HL-60 (cell line): ENCODE results near the gene PITPNM3.

ENCODE experiments used
- DNase-seq, 2 experiments: peaks; one replicate each; pipeline ENCODE4 v3.0.0-alpha.2; 2010 to 2020; ENCODE audit warnings: low read depth in 1 of 2, low spot score in 1 of 2
- H3K27ac ChIP-seq: fragments of 250-450 bp; sonication (Bioruptor Pico); replicated peaks from 2 replicates; pipeline ENCODE4 v1.5.1; 2020; ENCODE audit warnings: mild to moderate bottlenecking, moderate library complexity
- H3K27me3 ChIP-seq: fragments of 250-450 bp; sonication (Bioruptor Pico); 2 replicates; pipeline ENCODE4 v1.5.1; 2021; ENCODE audit warnings: mild to moderate bottlenecking, moderate library complexity; ENCODE audit not compliant: insufficient read depth, poor library complexity, severe bottlenecking
- H3K4me3 ChIP-seq: replicated peaks from 2 replicates; pipeline ENCODE4 v1.5.1; 2011; ENCODE audit warnings: mild to moderate bottlenecking, control low read depth, low read length; ENCODE audit not compliant: insufficient read depth
- CTCF ChIP-seq: IDR thresholded peaks from one replicate; pipeline ENCODE4 v1.5.1; 2011; ENCODE audit warnings: low read length, control low read depth, inconsistent platforms; ENCODE audit not compliant: insufficient read depth
- GABPA ChIP-seq: IDR thresholded peaks from 2 replicates; pipeline ENCODE4 v1.6.1; 2012; ENCODE audit warnings: low read depth
- POLR2AphosphoS5 ChIP-seq: IDR thresholded peaks from 2 replicates; pipeline ENCODE4 v1.6.1; 2012; ENCODE audit warnings: low read depth
- SPI1 ChIP-seq: IDR thresholded peaks from 2 replicates; pipeline ENCODE4 v1.6.1; 2012; ENCODE audit warnings: low read depth, mild to moderate bottlenecking, borderline replicate concordance
- TF ChIP-seq, protein P1 (sequence below): IDR thresholded peaks from 2 replicates; pipeline ENCODE4 v1.6.1; 2012; ENCODE audit warnings: low read depth; ENCODE audit not compliant: insufficient replicate concordance

PITPNM3 gene

DNA sequence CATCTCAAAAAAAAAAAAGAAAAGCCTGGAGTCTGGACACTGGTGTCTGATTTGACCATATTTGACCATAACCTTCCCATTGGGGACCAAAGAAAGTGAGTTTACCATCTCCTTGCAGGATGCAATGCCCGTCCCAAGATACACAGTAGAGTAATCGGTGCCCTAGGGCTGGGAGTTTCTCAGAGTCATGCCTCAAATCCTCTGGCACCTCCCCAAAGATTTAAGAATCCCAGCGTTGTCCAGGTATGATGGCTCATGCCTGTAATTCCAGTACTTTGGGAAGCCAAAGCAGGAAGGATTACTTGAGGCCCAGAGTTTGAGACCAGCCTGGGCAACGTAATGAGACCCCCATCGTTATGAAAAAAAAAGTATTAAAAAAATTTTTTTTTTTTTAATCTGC lies 5.0 kb downstream of the PITPNM3 start:
- no peak for DNase-seq
- TF ChIP-seq CTCF (no peak), GABPA (no peak), POLR2AphosphoS5 (no peak), SPI1 (no peak)
- TF ChIP-seq, protein P1, sequence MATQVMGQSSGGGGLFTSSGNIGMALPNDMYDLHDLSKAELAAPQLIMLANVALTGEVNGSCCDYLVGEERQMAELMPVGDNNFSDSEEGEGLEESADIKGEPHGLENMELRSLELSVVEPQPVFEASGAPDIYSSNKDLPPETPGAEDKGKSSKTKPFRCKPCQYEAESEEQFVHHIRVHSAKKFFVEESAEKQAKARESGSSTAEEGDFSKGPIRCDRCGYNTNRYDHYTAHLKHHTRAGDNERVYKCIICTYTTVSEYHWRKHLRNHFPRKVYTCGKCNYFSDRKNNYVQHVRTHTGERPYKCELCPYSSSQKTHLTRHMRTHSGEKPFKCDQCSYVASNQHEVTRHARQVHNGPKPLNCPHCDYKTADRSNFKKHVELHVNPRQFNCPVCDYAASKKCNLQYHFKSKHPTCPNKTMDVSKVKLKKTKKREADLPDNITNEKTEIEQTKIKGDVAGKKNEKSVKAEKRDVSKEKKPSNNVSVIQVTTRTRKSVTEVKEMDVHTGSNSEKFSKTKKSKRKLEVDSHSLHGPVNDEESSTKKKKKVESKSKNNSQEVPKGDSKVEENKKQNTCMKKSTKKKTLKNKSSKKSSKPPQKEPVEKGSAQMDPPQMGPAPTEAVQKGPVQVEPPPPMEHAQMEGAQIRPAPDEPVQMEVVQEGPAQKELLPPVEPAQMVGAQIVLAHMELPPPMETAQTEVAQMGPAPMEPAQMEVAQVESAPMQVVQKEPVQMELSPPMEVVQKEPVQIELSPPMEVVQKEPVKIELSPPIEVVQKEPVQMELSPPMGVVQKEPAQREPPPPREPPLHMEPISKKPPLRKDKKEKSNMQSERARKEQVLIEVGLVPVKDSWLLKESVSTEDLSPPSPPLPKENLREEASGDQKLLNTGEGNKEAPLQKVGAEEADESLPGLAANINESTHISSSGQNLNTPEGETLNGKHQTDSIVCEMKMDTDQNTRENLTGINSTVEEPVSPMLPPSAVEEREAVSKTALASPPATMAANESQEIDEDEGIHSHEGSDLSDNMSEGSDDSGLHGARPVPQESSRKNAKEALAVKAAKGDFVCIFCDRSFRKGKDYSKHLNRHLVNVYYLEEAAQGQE: no peak
- H3K27ac ChIP-seq: no peak overlapping the region
- H3K4me3 ChIP-seq: no peak overlapping the region
- H3K27me3 ChIP-seq: peaks cover 4% of the 10 kb centered on the region

DNA sequence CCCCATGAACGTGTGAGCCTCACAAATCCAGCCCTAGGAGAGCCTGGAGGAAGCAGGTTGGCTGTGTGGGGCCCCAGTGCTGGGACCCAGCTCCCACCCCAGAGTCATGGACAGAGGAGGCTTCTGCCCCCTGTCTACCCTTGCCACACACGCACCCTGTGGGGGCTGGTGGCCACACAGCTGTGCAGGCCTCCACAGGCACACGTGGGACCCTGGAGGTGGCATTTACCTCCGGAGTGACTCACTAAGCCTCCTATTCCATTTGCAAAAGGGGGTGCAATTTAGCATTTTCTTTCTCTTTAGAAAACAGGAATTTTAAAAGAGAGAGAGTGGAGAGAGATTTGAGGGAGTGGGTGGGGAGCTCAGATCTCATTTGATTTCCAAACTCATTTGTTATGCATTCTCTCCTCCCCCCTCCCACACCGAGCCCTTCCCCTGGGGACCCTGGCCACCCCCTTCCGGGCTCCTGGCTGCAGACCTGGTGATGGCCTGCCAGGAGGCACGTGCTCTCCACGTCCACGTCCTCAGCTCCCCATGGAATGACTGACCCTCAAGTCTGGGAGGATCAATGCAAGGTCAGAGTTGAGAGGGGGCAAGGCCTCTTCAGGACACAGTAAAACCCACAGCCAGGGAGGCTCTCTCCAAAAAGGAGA lies 6.8 kb downstream of the PITPNM3 start:
- Histone ChIP-seq H3K27ac (no peak overlapping the region), H3K4me3 (no peak overlapping the region), H3K27me3 (no peaks in the 10 kb centered on the region)
- TF ChIP-seq CTCF (no peak), SPI1 (no peak), GABPA (no peak), POLR2AphosphoS5 (no peak)
- TF ChIP-seq, protein P1: no peak
- DNase-seq: no peak

GRCh38 chr17:6548578-6549330 lies 7.6 kb downstream of the PITPNM3 start:
- H3K4me3 ChIP-seq: no peak overlapping the region
- TF ChIP-seq POLR2AphosphoS5 (no peak), CTCF (no peak), GABPA (no peak), SPI1 (no peak)
- TF ChIP-seq, protein P1: no peak
- H3K27me3 ChIP-seq: no peaks in the 10 kb centered on the region
- DNase-seq: no peak
- no peak overlapping the region for H3K27ac ChIP-seq
